GM21423 (cell line): ENCODE data around the gene SPATA31E1.
"Not testable (repeated sequence)": the region's sequence is repeated elsewhere in the genome, so short reads cannot be mapped to it uniquely, and the experiment has no call there.

Experiments used
- ATAC-seq: cut with Tn5 transposase; IDR thresholded peaks from one replicate; pipeline ENCODE4 v1.9.1; 2021; ENCODE audit warnings: mild to moderate bottlenecking, moderate library complexity; ENCODE audit not compliant: unreplicated experiment

SPATA31E1 gene

DNA sequence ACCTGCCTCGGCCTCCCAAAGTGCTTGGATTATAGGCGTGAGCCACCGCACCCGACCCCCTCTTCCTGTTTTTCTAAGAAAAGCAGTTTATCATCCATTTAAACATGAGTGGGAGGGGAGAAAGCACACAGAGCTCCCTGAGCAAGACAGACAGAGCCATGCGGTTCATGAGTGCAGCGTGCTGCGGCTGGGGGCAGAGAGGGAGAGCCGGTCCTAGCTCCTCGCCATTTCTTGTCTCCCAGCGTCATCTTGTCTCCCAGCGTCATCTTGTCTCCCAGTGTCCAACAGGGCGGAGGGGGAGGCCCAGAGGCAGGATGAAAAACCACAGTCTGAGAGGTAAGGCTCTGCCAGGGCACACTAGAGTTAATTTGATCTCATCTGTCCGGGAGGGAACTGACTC, 36.3 kb downstream of the SPATA31E1 start:
- ATAC-seq, result not testable (repeated sequence)

DNA sequence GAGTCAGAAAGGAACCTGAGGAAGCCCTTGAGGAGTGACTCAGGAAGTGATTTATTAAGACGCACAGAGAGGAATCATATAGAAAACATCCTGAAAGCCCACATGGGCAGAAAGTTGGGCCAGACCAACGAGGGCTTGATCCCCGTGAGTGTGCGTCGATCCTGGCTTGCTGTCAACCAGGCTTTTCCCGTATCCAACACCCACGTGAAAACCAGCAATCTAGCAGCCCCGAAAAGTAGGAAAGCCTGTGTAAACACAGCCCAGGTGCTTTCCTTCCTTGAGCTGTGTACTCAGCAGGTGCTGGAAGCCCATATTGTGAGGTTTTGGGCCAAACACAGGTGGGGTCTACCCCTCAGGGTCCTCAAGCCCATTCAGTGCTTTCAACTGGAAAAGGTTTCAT, 38.9 kb downstream of the SPATA31E1 start:
- ATAC-seq, result not testable (repeated sequence)

DNA sequence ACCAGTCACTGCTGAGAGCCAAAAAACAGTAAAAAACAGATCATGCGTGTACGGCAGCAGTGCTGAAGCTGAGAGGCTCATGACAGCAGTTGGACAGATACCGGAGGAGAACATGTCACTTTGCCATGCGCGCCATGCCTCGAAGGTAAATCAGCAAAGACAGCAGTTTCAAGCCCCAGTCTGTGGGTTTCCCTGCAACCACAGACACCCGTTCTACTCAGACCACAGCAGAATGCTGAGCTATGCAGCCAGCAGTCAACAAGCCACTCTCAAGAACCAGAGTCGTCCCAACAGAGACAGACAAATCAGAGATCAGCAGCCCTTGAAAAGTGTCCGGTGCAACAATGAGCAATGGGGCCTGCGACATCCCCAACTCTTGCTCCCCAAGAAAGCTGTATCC, 40.3 kb downstream of the SPATA31E1 start:
- ATAC-seq, result not testable (repeated sequence)

DNA sequence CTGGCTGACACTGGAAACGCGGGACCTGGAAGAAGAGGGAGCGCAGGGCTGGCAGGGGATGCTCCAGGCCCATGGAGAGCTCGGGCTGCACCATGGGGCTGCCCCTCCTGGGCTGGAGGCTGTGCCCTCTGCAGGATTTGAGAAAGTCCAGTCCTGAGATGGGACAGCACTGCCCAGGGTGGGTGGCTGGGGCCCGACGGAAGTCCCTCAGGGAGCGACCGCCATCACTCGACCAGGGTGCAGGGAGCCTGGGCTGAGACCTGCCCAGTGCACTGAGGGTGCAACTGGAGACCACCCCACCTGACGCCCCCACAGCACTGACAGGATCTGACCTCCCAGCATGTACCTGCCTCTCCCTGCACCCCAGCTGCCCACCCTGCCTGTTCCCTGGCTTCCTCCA, 42.2 kb downstream of the SPATA31E1 start:
- ATAC-seq, result not testable (repeated sequence)

DNA sequence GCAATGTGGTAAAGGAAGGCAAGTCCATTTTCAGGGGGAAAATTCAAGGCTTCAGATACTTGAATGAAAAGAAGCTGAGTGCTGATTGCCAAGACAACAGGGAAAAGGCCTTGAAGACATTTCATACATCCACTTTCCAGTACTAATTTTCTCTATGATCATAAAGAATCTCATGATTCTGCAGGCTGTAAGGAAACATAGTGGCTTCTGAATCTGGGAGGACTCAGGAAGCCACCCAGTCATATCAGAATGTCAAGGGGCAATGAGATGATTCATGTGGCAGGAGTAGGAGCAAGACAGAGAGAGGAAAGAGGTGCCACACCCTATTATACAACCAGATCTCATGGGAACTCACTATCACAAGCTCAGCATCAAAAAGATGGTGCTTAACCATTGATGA, 46.5 kb downstream of the SPATA31E1 start:
- ATAC-seq, result not testable (repeated sequence)

DNA sequence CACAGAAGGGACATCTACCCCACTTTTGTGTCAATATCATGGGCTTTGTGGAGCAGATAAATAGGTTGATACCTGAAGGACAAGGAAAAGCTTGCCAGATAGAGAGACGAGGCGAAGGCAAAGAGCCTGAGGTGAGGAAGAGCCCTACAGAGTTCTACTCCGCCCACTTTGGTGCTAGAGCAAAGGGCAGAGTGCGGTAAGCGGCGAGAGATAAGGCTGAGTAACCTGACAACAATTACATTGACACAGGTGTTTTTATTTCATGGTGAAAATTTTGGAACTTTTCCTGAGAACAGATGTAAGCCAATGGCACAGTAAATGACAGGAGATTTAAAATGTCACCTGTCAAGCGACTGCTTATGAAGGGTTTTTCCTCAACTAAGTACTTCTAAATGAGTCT, 51.8 kb downstream of the SPATA31E1 start:
- not testable (repeated sequence) for ATAC-seq

DNA sequence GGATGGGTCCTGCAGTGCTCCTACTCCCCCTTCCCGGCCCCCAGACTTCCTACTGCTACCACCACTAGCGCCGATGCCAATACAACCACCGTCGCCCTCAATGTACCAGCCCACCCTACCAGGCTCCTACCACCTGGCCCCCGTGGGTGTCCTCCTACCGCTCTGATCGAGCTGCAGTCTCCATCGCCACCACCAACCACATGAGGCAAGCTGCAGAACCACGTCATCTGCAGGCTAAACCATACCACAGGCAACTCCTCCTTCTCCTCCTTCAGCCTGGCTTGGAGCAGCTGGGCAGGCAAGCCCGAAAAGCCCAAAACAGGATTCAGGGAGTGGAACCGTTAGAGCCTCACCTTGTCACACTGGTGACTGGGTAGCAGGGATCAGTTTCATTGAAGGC, 54.7 kb downstream of the SPATA31E1 start:
- ATAC-seq, result not testable (repeated sequence)

DNA sequence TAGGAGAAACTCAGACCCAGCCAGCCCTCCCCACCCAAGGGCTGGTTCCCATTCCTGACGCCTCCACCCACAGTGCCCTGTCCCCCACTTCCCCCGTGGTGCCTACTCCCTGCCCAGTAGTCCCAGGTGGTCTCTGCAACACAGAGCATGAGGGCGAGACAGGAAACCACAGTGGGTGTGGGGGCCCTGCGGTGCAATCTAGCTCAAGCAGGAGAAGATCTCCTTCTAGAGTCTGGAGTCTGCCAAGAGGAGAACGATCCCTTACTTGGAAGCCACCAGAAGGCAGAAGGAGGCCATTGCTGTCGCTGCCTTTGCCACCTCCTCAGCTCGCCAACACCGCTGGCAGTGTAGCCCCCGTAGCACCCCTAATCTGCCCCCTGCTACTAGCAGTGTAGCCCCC, 55.2 kb downstream of the SPATA31E1 start:
- not testable (repeated sequence) for ATAC-seq

DNA sequence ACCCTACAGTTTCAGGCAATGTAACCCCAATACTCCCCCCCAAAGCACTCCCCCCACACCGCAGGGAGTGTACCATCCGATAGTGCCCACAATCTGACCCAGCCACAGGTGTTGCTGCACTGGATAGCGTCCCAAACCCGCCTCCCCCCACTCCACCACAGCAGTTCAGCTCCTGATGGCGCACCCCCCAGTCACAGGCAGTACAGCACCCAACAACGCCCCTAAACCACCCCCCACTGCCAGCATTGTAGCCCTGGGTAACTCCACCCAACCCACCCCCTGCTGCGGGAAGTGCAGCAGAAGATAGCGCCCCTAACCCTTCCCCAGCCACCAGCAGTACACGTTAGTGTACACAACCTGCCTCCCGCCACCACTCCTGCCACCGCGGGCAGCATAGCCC, 55.7 kb downstream of the SPATA31E1 start:
- ATAC-seq, result not testable (repeated sequence)
